Measurements from ENCODE around the gene UQCC2.

The UQCC2 gene

GRCh38 chr6:33711140-33712129, at the start of gene UQCC2:
TSS of gene UQCC2 (minus strand) at chr6:33711700. CDS start at chr6:33711686, 14 bp downstream.
- peak; percentile 97 for DNase-seq (ENCODE audit: low spot score)

GRCh38 chr6:33759887-33760629, 48.6 kb upstream of the UQCC2 start:
- peak; percentile 26 for DNase-seq (ENCODE audit: low spot score)

DNA sequence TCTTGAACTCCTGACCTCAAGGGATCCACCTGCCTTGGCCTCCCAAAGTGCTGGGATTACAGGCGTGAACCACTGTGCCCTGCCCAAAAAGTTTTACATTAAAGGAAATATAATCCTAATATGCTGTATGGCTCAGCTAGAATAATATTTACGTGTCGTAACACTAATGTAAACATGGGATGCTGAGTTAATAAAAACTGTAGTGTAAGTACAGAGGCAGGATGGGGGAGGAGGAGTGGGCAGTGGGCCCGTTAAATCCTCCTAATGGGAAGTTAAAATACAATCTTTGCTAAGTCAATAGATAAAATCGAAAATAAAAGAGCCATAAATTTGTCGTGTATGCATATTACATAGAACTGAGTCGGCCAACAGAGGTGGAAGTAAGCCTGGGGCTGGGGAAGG, 47.3 kb upstream of the UQCC2 start:
- no peak for DNase-seq (ENCODE audit: low spot score)

DNA sequence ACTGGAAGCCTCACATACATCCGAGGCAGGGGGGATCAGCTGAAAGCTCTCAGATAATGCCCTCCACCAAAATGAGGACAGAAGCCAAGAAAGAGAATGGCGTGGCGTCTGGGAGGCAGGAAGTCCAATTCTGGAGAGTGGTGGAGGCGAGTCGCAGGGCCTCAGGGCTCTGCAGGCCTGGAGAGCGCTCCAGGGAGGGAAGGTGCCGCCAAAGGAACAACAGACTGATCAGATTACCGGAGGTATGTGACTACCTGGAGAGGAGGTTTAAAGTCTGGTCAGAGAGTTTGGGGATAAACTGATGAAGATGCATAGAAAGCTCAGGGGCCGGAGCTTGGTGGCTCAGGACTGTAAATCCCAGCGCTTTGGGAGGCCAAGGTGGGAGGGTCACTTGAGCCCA, 46.4 kb upstream of the UQCC2 start:
- DNase-seq (ENCODE audit: low spot score) = no peak

GRCh38 chr6:33757113-33757512, 45.6 kb upstream of the UQCC2 start:
- DNase-seq (ENCODE audit: low spot score) = no peak

DNA sequence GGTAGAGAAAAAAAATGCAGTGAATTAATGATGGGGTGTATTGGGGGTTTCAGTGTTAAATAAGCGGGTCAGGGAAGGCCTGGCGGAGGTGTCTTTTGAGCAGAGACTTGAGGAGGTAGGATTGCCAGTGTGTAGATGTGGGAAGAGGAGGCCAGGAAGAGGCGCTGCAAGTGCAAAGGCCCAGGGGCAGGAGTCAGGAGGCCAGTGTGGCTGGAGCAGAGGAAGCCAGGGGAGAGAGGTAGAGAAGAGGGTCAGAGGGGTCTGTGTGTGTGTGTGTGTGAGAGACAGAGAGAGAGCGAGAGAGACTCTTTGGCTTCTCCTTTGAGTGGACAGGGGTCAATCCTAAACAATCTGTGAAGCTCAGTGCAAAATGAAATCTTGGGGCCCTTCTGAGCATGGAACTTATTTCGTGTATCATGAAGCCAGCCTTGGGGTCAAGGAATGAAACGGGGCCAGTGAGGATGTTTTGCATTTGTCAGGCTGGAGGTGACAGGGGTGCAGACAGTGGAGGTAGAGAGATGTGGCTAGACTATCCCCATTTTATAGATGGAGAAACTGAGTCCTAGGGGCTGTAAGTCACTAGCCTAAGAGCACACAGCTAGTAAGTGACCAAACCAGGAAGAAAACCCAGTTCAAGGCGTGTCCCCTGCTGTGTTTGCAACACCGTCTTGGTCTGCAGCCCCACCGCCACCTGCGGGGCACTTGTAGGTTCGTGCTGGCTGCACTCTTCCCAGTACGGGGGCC, 44.9 kb upstream of the UQCC2 start:
- no peak for DNase-seq (ENCODE audit: low spot score)

- DNase-seq (ENCODE audit: low spot score) = no peak
These were observed 43.8 kb upstream of the UQCC2 start for GRCh38 chr6:33755070-33755869.

- DNase-seq (ENCODE audit: low spot score) = no peak
These were observed 42.7 kb upstream of the UQCC2 start for GRCh38 chr6:33754222-33754621.

- no peak for DNase-seq (ENCODE audit: low spot score)
These were observed 41.1 kb upstream of the UQCC2 start for GRCh38 chr6:33752646-33753015.

DNA sequence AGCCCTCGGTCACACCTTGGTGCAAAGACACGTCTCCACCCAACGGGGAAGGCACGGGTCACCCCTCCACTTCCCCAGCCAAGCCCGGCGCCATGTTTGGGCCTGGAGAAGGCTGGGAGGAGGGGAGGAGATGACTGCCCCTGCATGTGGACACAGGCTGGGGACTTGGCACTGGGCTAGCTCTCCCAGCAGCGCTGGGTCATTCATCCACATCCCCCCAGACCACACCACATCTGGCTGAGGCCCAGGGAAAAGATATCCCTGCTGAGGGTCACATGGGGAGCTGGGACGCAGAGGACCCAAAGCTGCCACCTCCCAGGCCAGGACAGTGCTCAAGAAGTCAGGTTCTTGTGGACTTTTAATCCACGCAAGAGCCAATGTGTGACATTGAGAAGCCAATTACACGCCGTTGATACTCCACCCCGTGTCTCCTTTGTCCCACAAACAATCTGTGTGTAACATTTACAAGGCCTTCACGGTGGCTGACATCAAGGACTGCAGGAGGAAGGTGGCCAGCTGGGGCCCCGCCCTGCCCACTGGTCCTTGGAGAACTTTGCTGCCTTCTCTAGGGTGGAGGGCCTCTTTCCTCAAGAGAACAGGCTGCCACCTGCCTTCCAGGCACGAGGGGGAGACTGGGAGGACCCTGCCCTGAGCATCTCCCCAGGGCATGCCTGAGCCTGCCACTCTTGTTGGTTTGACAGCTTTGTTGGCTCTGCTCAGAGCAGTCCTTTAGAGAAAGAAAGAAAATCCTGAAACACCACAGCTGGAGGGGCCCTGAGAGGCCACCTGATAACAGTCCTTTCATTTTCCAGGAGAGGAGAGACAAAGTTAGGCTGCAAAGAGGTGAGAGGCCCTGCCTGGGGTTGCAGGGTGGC, 40.5 kb upstream of the UQCC2 start:
- DNase-seq (ENCODE audit: low spot score) = no peak

- no peak for DNase-seq (ENCODE audit: low spot score)
These were observed 38.9 kb upstream of the UQCC2 start for GRCh38 chr6:33750244-33750991.

DNA sequence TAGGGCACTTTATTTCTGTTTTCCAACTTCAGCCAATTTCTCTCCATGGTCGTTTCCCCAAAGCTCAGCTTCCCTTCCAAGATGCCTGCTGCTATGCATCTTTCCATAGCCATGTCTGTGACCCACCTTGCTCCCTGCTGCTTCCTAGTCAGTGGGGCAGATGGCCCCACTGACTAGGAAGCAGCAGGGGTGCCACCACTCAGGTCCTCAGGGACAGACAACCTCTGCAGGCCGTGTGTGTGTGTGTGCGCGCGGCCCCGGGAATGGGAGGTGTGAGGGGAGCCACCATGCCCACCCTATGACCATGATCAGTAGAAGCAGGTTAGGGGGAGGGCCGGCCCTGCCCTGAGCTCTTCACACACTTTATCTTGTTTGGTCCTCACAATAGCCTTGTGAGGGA, 37.9 kb upstream of the UQCC2 start:
- DNase-seq (ENCODE audit: low spot score) = no peak

GRCh38 chr6:33748841-33749240, 37.3 kb upstream of the UQCC2 start:
- no peak for DNase-seq (ENCODE audit: low spot score)

DNA sequence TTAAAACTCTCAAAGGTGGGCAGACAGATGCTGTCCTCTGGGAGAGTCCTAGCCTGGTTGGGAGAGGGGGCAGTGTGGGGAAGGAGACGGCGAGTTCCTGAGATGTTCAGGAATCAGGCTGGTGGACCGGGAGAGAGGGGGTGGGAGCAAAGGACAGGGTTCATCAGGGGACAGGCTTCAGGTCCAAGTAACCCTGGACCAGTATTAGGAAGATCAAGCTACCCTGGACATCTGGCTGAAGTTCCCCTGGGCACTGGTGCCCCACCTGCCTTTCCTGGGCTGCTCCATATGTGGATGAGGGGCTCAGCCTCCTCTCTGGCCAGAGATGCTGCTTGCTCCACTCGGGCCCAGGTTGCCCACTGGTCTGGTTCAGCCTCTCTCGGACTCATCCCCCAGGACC, 36.3 kb upstream of the UQCC2 start:
- DNase-seq (ENCODE audit: low spot score) = no peak

DNA sequence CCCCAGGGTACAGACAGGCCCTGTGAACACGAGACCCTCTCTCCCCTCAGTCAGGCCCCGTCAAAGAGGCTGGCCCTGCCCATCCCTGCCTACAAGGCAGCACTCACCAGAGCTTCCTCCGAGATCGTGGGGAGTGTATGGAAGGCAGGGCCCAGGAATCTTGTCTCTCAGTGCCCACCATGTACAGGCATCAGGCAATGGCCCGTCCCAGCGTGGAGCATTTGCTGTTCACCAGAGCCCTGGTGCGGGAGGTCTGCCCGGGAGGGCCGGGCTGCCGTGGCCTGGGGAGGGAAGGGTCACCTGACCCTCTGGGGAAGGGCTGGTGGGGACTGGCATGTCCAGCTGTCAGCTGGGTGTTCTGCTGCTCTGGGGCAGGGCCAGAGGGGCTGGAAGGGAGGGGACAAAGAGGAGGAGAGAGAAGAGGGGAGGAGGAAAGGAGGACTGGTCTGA, 35.2 kb upstream of the UQCC2 start, which contains the start of gene IP6K3:
Gene IP6K3 (minus strand): TSS at position 255 of the 450 bp plus-strand sequence. CDS start 11,429 bp downstream, outside the sequence.
- DNase-seq (ENCODE audit: low spot score) = no peak

- DNase-seq (ENCODE audit: low spot score) = no peak
These were observed 34.6 kb upstream of the UQCC2 start for GRCh38 chr6:33746036-33746600.

DNA sequence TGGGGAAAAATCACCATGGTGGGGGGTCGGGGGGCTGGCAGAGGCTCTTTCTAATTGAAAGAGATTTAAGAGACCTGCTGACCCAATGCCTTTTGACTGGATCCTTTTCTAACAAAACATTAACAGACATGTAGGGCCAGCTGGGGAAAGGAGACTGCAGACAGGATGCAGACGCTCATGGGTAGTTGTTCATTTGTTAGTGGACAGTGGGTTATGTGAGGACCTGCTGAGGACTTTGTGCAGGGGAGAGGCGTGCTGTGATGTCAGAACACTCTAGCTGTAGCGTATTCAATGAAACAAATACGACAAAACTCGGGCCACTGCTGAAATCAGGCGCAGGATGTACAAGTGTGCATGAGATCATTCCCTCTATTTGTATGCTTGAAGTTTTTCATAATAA, 34.0 kb upstream of the UQCC2 start:
- no peak for DNase-seq (ENCODE audit: low spot score)

GRCh38 chr6:33744895-33745546, 33.5 kb upstream of the UQCC2 start:
- no peak for DNase-seq (ENCODE audit: low spot score)
